Skin of body (tissue), 2 donors: ENCODE measurements around the gene MAB21L3. TPM values are rescaled to one million over a fixed set of nuclear protein-coding genes. Genes with fewer than 3 reads are reported as not detected.

Experiments used
- DNase-seq: peaks from one replicate; lab custom pipeline; 2025; lab: John Stamatoyannopoulos, UW
- total RNA-seq: library from RNA; depleted of rRNA; stranded (reverse); fragments of >200 nt; gene quantifications from one replicate; pipeline ENCODE4 v1.2.3, GENCODE V29; 2014

The MAB21L3 gene
- total RNA-seq = 1.4 TPM

DNA sequence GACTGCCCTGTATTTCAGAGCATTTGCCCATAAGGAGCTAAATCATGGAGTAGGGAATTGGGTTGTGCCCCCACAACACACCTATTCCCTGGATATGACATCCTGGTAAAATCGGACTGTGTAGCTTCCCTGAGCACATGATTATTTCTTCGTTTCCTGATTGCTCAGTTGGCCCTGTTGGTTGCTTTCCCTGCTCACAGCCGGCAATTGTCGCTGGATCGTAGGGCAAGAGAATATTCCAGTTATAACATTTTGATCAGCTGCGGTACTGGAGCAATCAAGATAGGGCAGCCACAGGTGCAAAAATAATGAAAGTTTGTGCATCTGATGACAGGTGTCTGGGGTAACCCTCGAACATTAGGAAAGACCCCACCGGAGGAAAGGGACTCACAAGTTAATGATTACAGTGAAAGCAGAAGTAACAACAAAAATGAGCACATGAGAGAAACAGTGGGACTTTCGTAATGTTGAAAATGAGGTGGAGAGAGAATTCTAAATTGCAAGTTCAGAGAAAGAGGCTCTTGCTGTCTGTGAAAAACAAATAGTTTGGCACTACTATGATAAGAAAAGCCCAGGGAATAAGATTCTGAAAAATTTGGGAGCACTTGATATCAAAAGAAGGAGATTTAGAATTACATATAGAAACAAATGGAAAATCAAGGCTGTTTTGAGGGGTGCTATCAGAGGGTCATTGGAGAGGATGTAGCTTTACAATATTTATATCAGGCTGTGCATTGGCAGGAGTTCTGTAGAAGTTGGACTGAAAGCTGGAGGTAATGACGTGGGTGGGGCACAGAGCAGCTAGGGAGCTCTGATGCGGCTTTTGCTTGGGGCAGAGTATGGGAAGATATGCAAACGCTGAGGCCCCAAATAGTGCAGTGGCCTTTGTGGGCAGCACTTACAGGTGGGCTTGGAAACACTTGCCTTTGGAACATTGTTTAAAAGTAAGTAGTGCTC, at the start of gene MAB21L3:
MAB21L3 (plus strand) TSS at position 833 of the 957 bp plus-strand sequence. CDS start 1,217 bp downstream, outside the sequence.
- no peak for DNase-seq

DNA sequence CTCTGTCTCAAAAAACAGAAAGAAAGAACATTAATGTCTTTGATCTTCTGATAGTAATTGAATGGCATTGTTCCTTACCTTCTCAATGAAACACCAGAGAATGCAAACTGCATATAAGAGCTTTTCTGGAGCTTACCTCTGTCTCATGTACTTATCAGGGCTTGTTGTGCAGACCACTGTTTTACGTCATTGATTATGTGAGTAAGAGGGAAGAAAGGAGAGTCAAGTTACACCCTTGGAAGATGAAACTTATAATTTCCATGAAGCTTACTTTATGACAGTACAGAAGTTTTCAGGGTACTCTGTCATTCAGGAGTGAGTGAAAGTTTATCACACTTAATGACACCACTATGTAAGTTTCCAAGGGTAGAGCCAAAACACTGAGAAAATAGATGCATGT, 49.0 kb upstream of the MAB21L3 start:
- DNase-seq = no peak

- DNase-seq = peak; percentile 16
Observed at GRCh38 chr1:116064616-116065015, 46.6 kb upstream of the MAB21L3 start.

DNA sequence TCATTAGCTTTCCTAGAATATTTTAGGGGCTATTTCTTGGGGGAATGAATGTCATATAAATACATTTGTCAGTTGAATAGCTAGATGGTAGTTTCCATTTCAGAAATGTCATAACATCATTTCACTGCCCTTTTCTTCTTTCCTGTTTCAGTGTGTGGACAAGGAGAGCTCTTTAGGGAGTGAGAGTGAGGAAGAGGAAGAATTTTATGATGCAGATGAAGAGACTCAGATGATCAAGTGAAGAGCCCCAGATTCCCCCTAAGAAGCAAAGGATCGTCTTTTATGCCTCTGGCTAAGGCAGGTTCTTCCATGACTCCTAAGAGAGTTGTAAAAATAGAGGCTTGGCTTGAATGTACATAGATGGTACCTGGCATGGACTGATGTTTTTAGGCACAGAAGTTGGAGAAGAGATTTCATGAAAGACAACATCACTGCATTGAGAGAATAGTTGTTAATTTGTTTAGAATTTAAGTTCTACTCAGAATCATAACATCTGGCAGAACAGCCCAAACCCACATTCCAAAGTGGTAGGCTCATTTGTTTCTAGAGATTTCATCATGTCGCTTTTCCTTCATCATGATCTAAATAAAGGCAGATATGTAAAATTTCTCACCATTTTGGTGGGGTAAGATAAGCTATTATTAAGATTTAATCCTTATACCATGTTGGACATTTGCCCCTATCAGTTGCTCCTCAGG, 44.2 kb upstream of the MAB21L3 start:
- peak; percentile 74 for DNase-seq

- peak; percentile 70 for DNase-seq
Observed at GRCh38 chr1:116067566-116067890, 43.7 kb upstream of the MAB21L3 start.

GRCh38 chr1:116075575-116075974, 35.6 kb upstream of the MAB21L3 start:
- DNase-seq = no peak

- no peak for DNase-seq
Observed at GRCh38 chr1:116075990-116076389, 35.2 kb upstream of the MAB21L3 start.

GRCh38 chr1:116076831-116077230, 34.4 kb upstream of the MAB21L3 start:
- DNase-seq = no peak

GRCh38 chr1:116078699-116079223, 32.4 kb upstream of the MAB21L3 start:
- no peak for DNase-seq

DNA sequence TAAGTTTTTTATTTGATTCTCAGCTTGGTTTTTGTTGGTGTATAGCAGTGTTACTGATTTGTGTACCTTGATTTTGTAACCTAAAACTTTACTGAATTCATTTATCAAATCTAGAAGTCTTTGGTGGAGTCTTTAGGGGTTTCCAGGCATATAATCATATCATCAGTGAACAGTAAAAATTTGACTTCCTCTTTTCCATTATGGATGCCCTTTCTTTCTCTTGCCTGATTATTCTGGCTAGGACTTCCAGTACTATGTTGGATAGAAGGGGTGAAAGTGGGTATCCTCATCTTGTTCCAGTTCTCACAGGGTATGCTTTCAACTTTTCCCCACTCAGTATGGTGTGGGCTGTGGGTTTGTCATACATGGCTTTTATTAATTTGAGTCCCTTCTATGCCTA, 23.6 kb upstream of the MAB21L3 start:
- DNase-seq = no peak

DNA sequence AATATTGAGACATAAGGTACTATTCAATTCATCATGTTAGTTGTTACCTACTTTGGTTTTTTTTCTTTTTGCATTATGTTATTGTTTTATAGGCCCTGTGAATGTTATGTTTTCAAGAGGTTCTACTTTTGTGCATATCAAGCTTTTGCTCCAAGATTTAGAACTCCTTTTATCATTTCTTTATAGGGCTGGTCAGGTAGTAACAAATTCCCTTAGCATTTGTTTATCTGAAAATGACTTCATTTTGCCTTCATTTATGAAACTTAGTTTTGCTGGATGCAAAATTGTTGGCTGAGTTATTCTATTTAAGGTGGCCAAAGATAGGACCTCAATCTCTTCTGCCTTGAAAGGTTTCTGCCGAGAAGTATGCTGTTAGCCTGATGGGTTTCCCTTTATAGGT, 21.3 kb upstream of the MAB21L3 start:
- no peak for DNase-seq

DNA sequence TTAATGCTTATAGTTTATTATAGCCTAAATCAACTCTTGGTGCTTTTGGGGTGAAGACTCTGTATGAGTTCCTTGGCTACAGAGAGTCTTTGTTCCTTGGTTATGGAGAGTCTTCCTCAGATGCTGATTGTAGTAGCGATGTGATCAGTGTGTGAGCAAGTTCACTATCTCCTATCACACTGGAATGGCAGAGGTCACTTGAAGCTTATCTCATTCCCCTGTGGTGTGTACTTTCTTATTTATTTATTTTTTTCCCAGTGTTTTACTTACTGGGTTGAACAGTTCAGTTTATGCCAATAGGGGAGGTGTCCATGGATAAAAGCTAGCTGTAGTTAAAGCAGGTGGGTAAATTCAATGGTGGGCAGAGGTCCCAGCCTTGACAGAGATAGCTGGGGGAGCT, 20.1 kb upstream of the MAB21L3 start:
- DNase-seq = no peak

DNA sequence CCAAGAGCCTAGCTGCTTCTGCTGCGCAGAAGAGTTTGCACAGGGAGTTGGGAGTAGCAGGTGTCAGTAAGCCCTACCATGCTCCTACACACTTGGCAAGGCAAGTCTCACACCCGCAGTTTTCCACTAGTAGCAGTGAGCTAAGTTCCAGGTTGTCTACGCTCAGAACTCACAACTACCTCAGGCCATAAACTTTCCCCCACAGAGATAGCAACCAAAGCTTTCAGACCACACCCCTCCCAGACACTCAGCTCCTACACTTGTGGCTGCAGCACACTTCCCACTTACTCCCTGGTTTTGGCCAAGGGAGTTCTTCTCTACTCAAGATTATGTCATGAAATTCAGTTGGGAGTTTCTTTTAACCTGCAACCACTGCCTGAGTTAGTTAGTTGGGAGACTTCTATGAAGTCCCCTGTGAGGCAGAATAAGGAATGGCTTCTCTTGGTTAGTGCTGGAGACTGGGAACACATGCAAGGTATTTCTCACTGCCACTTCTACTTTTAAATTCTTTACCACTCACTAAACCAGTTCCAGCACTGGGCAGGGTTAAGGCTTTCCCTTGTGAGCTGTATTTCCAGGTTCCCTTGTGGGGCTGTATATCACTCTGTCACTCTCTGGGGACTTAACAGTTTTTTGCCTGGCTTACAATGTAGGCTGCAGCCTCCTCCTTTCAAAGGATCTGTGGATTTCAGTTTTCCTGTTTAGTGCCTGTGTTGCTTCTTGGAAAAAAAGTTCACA, 18.3 kb upstream of the MAB21L3 start:
- no peak for DNase-seq

GRCh38 chr1:116095027-116095426, 16.2 kb upstream of the MAB21L3 start:
- no peak for DNase-seq

GRCh38 chr1:116096013-116096618, 15.1 kb upstream of the MAB21L3 start:
- DNase-seq = no peak

GRCh38 chr1:116097626-116098025, 13.6 kb upstream of the MAB21L3 start:
- DNase-seq = no peak

DNA sequence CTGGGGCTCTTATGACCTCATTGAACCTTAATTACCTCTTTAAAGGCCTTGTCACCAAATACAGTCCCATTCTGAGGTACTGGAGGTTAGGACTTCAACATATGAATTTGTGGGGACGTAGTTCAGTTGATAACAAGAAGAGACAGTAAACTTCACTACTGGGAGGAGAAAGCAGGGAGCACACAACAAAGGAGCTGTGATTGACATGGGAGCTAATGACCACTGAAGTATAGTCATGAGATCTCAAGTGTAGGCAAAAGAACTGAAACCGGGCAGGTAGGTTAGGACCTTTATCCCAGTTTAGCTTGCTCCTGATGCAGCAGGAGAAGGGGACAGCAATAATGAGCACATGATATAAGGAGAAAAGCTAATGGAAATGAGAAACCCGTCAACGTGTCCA, 11.8 kb upstream of the MAB21L3 start:
- no peak for DNase-seq

GRCh38 chr1:116099919-116100318, 11.3 kb upstream of the MAB21L3 start:
- DNase-seq = no peak

GRCh38 chr1:116104667-116105066, 6.5 kb upstream of the MAB21L3 start:
- DNase-seq = no peak

DNA sequence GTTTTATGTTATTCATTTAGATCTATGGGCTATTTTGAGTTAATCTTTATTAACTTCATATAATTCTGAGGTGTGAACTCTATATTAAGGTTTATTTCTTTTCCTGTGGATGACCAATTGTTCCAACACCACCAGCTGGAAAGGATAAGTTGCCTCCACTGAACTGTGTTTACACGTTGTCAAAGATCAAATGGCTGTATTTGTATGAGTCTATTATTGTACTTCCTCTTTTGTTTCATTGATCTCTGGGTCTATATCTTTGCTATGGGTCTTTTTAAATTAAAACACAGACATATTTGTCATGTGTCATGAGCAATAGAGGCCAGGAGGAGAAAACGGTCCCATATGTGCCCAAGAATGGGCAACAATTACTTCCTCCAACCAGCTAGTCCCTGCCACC, 5.2 kb upstream of the MAB21L3 start:
- no peak for DNase-seq

- no peak for DNase-seq
Observed at GRCh38 chr1:116106646-116107045, 4.6 kb upstream of the MAB21L3 start.
